ENCODE data around the gene USP22. TPM values are rescaled to one million over a fixed set of nuclear protein-coding genes. Genes with fewer than 3 reads are reported as not detected.

The USP22 gene
- total RNA-seq, 1 donor from 2014 or later: 192 TPM

DNA sequence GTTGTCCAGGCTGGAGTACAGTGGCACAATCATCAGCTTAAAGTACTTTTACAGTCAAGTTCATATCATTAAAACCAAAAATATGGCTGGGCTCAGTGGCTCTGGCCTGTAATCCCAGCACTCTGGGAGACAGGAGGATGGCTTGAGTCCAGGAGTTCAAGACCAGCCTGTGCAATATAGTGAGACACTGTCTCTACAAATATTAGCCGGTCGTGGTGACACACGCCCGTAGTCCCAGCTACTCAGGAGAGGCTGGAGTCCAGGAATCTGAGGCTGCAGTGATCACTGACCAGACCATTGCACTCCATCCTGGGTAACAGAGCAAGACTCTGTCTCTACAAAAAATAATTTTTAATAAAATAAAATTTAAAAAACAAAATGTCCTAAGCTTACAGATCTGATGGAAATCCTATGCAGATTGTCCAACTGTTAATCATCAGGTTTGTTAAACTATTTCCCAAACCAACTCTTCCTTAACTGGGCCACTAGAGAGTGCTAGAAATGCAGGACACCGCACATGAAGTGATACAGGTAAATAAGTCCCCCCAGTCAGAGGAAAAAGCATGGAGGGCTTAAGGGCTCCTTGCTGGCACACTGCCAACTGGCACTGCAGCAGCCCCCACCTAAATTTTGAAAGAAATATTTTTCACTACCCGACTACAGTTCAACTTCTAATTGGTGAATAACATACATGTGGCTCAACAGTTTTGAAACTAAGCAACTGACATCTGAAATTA, 2.8 kb downstream of the USP22 start:
- H4K20me1 ChIP-seq (ENCODE audit: low read depth): peaks cover 71% of the 10 kb centered on the region
- peak; percentile 40 for DNase-seq (ENCODE audit: low spot score)
- no peak overlapping the region for H3K27ac ChIP-seq
- Mint-ChIP-seq H3K9me3 (no peaks in the 10 kb centered on the region), H3K4me3 (peak overlapping the region; percentile 97), H3K27ac (no peak overlapping the region), H3K36me3 (peaks cover 37% of the 10 kb centered on the region), H3K27me3 (ENCODE audit: insufficient read depth, low read depth) (peaks cover 3% of the 10 kb centered on the region), H3K4me1 (peaks cover 37% of the 10 kb centered on the region)
- H3K4me1 ChIP-seq: peaks cover 25% of the 10 kb centered on the region
- no peak for TF ChIP-seq EZH2 (IDR thresholded peaks at IDR 0.05)
- TF ChIP-seq, protein P1, sequence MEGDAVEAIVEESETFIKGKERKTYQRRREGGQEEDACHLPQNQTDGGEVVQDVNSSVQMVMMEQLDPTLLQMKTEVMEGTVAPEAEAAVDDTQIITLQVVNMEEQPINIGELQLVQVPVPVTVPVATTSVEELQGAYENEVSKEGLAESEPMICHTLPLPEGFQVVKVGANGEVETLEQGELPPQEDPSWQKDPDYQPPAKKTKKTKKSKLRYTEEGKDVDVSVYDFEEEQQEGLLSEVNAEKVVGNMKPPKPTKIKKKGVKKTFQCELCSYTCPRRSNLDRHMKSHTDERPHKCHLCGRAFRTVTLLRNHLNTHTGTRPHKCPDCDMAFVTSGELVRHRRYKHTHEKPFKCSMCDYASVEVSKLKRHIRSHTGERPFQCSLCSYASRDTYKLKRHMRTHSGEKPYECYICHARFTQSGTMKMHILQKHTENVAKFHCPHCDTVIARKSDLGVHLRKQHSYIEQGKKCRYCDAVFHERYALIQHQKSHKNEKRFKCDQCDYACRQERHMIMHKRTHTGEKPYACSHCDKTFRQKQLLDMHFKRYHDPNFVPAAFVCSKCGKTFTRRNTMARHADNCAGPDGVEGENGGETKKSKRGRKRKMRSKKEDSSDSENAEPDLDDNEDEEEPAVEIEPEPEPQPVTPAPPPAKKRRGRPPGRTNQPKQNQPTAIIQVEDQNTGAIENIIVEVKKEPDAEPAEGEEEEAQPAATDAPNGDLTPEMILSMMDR (IDR thresholded peaks at IDR 0.05): peak; percentile 54
- H3K27me3 ChIP-seq: no peaks in the 10 kb centered on the region
- no peak overlapping the region for H2AFZ ChIP-seq (replicated peaks)
- H3F3A ChIP-seq (ENCODE audit: low read depth): peaks cover 39% of the 10 kb centered on the region
- no peaks in the 10 kb centered on the region for H3K9me3 ChIP-seq (ENCODE audit: low read depth)
- peaks cover 77% of the 10 kb centered on the region for H3K79me2 ChIP-seq (ENCODE audit: low read depth)
- peak overlapping the region; percentile 78 for H3K4me2 ChIP-seq
- H3K9ac ChIP-seq: peak overlapping the region; percentile 100
- peaks cover 9% of the 10 kb centered on the region for H3K36me3 ChIP-seq
- peak overlapping the region; percentile 98 for H3K4me3 ChIP-seq

DNA sequence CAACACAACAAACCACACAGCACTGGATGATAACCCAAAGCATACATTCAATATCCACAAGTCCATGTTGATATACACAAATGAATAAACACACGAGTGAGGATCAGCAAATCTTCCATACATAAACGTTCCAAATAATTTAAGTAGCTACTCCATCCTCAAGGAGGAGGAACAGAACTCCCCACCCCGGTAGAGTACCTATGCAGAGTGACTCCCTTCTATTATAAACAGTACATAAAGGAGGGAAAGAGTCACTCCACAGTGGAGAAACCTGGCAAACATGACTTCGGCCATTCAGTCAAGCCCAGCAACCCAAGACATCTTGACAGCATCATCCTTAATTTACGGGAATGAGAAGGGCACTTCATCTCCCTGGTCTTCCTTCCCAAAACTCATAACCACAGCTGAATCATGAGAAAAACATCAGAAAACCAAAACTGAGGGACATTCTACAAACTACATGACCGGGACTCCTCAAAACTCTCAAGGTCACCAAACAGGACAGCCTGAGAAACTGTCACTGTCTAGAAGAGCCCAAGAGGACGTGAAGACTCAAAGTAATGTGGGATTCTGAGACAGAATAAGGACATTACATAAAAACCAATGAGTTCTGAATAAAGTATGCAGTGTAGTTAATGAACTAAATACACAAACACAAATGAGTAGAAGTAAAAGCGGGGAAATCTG, 5.6 kb downstream of the USP22 start:
- Mint-ChIP-seq H3K9me3 (no peaks in the 10 kb centered on the region), H3K36me3 (peaks cover 55% of the 10 kb centered on the region), H3K4me3 (peak overlapping the region; percentile 10), H3K4me1 (peaks cover 39% of the 10 kb centered on the region), H3K27ac (no peak overlapping the region), H3K27me3 (ENCODE audit: insufficient read depth, low read depth) (peaks cover 3% of the 10 kb centered on the region)
- Histone ChIP-seq H3K79me2 (ENCODE audit: low read depth) (peaks cover 100% of the 10 kb centered on the region), H3K27me3 (no peaks in the 10 kb centered on the region), H3K9me3 (ENCODE audit: low read depth) (no peaks in the 10 kb centered on the region), H3K4me1 (peaks cover 16% of the 10 kb centered on the region), H3K27ac (no peak overlapping the region), H3K9ac (no peak overlapping the region), H3F3A (ENCODE audit: low read depth) (peaks cover 20% of the 10 kb centered on the region), H3K4me2 (peak overlapping the region; percentile 14), H4K20me1 (ENCODE audit: low read depth) (peaks cover 99% of the 10 kb centered on the region), H3K4me3 (no peak overlapping the region), H2AFZ (replicated peaks) (no peak overlapping the region), H3K36me3 (peaks cover 9% of the 10 kb centered on the region)
- DNase-seq (ENCODE audit: low spot score): no peak
- TF ChIP-seq EZH2 (IDR thresholded peaks at IDR 0.05) (no peak), EZH2phosphoT487 (IDR thresholded peaks at IDR 0.05) (no peak)
- TF ChIP-seq, protein P1 (IDR thresholded peaks at IDR 0.05): no peak

DNA sequence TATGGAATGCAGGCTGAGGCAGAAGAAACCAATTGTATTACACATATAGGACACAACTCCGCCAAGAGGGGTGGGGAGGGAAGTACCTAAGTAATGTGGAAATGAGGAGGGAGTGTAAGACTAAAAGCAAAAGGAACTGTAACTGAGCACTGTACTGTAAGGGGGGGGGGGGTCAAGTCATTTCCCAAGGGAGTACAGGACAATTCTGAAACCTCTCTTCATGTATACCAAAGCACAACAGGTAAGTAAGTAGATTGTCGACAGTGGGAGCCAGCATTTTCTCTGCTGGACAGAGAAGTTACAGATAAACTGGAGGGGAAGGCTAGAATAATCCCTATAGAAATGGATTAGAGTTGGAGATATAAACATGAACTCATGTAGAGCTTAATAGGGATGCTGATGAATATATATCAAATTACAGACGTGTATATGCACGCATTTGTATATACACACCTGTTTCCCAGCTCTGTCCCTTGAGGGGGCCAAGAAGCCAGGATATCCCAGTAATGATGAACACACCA, 6.4 kb downstream of the USP22 start:
- Histone ChIP-seq H3K4me1 (peaks cover 16% of the 10 kb centered on the region), H3K4me3 (no peak overlapping the region), H3F3A (ENCODE audit: low read depth) (peaks cover 20% of the 10 kb centered on the region), H3K27me3 (no peaks in the 10 kb centered on the region), H3K27ac (no peak overlapping the region), H3K79me2 (ENCODE audit: low read depth) (peaks cover 100% of the 10 kb centered on the region), H3K9ac (no peak overlapping the region), H4K20me1 (ENCODE audit: low read depth) (peaks cover 100% of the 10 kb centered on the region), H3K36me3 (peaks cover 9% of the 10 kb centered on the region), H3K4me2 (peak overlapping the region; percentile 14), H3K9me3 (ENCODE audit: low read depth) (no peaks in the 10 kb centered on the region), H2AFZ (replicated peaks) (no peak overlapping the region)
- Mint-ChIP-seq H3K4me1 (peaks cover 42% of the 10 kb centered on the region), H3K4me3 (no peak overlapping the region), H3K9me3 (no peaks in the 10 kb centered on the region), H3K27ac (no peak overlapping the region), H3K36me3 (peaks cover 60% of the 10 kb centered on the region), H3K27me3 (ENCODE audit: insufficient read depth, low read depth) (peaks cover 3% of the 10 kb centered on the region)
- DNase-seq (ENCODE audit: low spot score): no peak
- TF ChIP-seq, protein P1 (IDR thresholded peaks at IDR 0.05): no peak
- TF ChIP-seq EZH2 (IDR thresholded peaks at IDR 0.05): no peak
- no peak for TF ChIP-seq EZH2phosphoT487 (IDR thresholded peaks at IDR 0.05)

Measured in neural progenitor cell (in vitro differentiated cells).